ENCODE results near the gene ZNF205.

GRCh38 chr16:3135126-3135715 is 22.8 kb downstream of the ZNF205 start:
- TF ChIP-seq CTCF (IDR thresholded peaks at IDR 0.05) = no peak
- no peak for TF ChIP-seq EZH2phosphoT487 (IDR thresholded peaks at IDR 0.05)
- no peak for TF ChIP-seq EZH2 (IDR thresholded peaks at IDR 0.05)
